Thoracic aorta (tissue), 2 donors: ENCODE results near the gene PHACTR4. TPM values are rescaled to one million over a fixed set of nuclear protein-coding genes. Genes with fewer than 3 reads are reported as not detected.

Experiments
- ATAC-seq: fragments of 150-250 bp; one replicate; pipeline ENCODE4 v1.8.0; 2017; ENCODE audit warnings: low read depth; ENCODE audit not compliant: insufficient number of reproducible peaks, low FRiP score
- DNase-seq: peaks from one replicate; pipeline ENCODE4 v3.0.0-alpha.2; 2020; ENCODE audit warnings: low spot score
- H3K27ac ChIP-seq, 2 donors: fragments of 200-600 bp; sonication (generic); 1 replicate in 1 of 2; 2 replicates in 1 of 2; pipeline ENCODE4 v1.5.1; 2016; ENCODE audit warnings: mild to moderate bottlenecking in 2 of 2, moderate library complexity in 2 of 2
- H3K27me3 ChIP-seq: fragments of 200-600 bp; sonication (generic); replicated peaks from 2 replicates; pipeline ENCODE4 v1.6.0; 2016; ENCODE audit warnings: mild to moderate bottlenecking; ENCODE audit not compliant: insufficient read depth
- H3K36me3 ChIP-seq: fragments of 200-600 bp; sonication (generic); one replicate; pipeline ENCODE4 v1.5.1; 2016
- H3K4me1 ChIP-seq, 2 donors: fragments of 200-600 bp; sonication (generic); 1 replicate in 1 of 2; 2 replicates in 1 of 2; pipeline versions ENCODE4 v1.5.1 to v1.6.0; 2016; ENCODE audit warnings: low read depth in 2 of 2, mild to moderate bottlenecking in 1 of 2; ENCODE audit not compliant: control insufficient read depth in 1 of 2
- H3K4me3 ChIP-seq: fragments of 200-600 bp; sonication (generic); 2 replicates; pipeline ENCODE4 v1.5.1; 2016; ENCODE audit warnings: mild to moderate bottlenecking
- H3K9me3 ChIP-seq: fragments of 200-600 bp; sonication (generic); 2 replicates; pipeline ENCODE4 v1.5.1; 2016
- CTCF ChIP-seq: fragments of 200-600 bp; sonication (generic); IDR thresholded peaks from one replicate; pipeline ENCODE4 v1.5.1; 2019; ENCODE audit warnings: antibody characterized with exemption
- total RNA-seq, 2 donors: library from RNA; depleted of rRNA; stranded (reverse); fragments of >200 nt; gene quantifications; one replicate each; pipeline versions ENCODE4 v1.1.0 to v1.2.3, GENCODE V29; 2016

Gene PHACTR4
- total RNA-seq, 2 donors from 2014 or later, result 17.6 to 30.8 TPM

- TF ChIP-seq CTCF, result no peak
- H3K4me3 ChIP-seq, result no peak overlapping the region
Observed at GRCh38 chr1:28526886-28527285, 157.3 kb downstream of the PHACTR4 start.

GRCh38 chr1:28530456-28530855 lies 160.9 kb downstream of the PHACTR4 start:
- no peak for ATAC-seq
- no peak overlapping the region for H3K4me3 ChIP-seq
- no peaks in the 10 kb centered on the region for H3K9me3 ChIP-seq
- no peaks in the 10 kb centered on the region for H3K36me3 ChIP-seq
- no peaks in the 10 kb centered on the region for H3K4me1 ChIP-seq
- TF ChIP-seq CTCF, result no peak
- no peak for DNase-seq
- H3K27ac ChIP-seq, result no peak overlapping the region
- H3K27me3 ChIP-seq, result no peaks in the 10 kb centered on the region

More at GRCh38 chr1:28526886-28527285, 157.3 kb downstream of the PHACTR4 start:
- Histone ChIP-seq H3K4me1 (no peaks in the 10 kb centered on the region), H3K27ac (no peak overlapping the region), H3K27me3 (no peaks in the 10 kb centered on the region), H3K9me3 (no peaks in the 10 kb centered on the region), H3K36me3 (no peaks in the 10 kb centered on the region)
- ATAC-seq (no peak), DNase-seq (no peak)

GRCh38 chr1:28534671-28535070 lies 165.1 kb downstream of the PHACTR4 start:
- no peaks in the 10 kb centered on the region for H3K27me3 ChIP-seq
- H3K4me1 ChIP-seq, result no peaks in the 10 kb centered on the region
- H3K4me3 ChIP-seq, result no peak overlapping the region
- ATAC-seq (no peak), DNase-seq (no peak)
- no peak overlapping the region for H3K27ac ChIP-seq
- no peaks in the 10 kb centered on the region for H3K36me3 ChIP-seq
- H3K9me3 ChIP-seq, result no peaks in the 10 kb centered on the region
- no peak for TF ChIP-seq CTCF

- Histone ChIP-seq H3K27ac (no peak overlapping the region), H3K4me1 (no peaks in the 10 kb centered on the region), H3K27me3 (no peaks in the 10 kb centered on the region), H3K9me3 (no peaks in the 10 kb centered on the region), H3K36me3 (no peaks in the 10 kb centered on the region), H3K4me3 (no peak overlapping the region)
- no peak for DNase-seq
- no peak for ATAC-seq
- TF ChIP-seq CTCF, result no peak
Observed at GRCh38 chr1:28535180-28535579, 165.6 kb downstream of the PHACTR4 start.

GRCh38 chr1:28537457-28538199 lies 168.1 kb downstream of the PHACTR4 start:
- H3K36me3 ChIP-seq, result no peaks in the 10 kb centered on the region
- DNase-seq (no peak), ATAC-seq (no peak)
- no peak overlapping the region for H3K27ac ChIP-seq
- TF ChIP-seq CTCF, result no peak
- no peaks in the 10 kb centered on the region for H3K9me3 ChIP-seq
- no peaks in the 10 kb centered on the region for H3K4me1 ChIP-seq
- no peaks in the 10 kb centered on the region for H3K27me3 ChIP-seq
- H3K4me3 ChIP-seq, result no peak overlapping the region
